A673 (cell line): ENCODE data around the gene CTSS. TPM values are rescaled to one million over a fixed set of nuclear protein-coding genes. Genes with fewer than 3 reads are reported as not detected.
A peak's percentile ranks its signal among the peaks of the same experiment; 100 is the strongest.

Source experiments
- BruUV-seq: library from RNA; stranded (reverse); fragments of 400-500 nt; replicated peaks from 2 replicates; lab custom pipeline; 2021; lab: Mats Ljungman, UMichigan
- CTCF ChIA-PET: fragments of 300-600 bp; sonication (Branson Sonifier 250); formaldehyde crosslinking; loops from one replicate; lab custom pipeline; 2022; ENCODE audit warnings: antibody characterized with exemption; lab: Charles Lee
- POLR2A ChIA-PET: fragments of 300-600 bp; sonication (Branson Sonifier 250); formaldehyde crosslinking; loops from one replicate; lab custom pipeline; 2022; ENCODE audit warnings: antibody characterized with exemption; ENCODE audit not compliant: low non-redundant PET; lab: Charles Lee
- DNase-seq: peaks from one replicate; pipeline ENCODE4 v3.0.0-alpha.2; 2015; ENCODE audit warnings: low spot score
- H3K27ac ChIP-seq: fragments of 200-600 bp; sonication (generic); 2 replicates; pipeline ENCODE4 v1.5.1; 2016; ENCODE audit warnings: mixed run types, low read depth, mild to moderate bottlenecking, mixed read lengths, antibody characterized with exemption, low read length; ENCODE audit not compliant: poor library complexity, severe bottlenecking
- H3K27me3 ChIP-seq: fragments of 200-600 bp; sonication (generic); replicated peaks from 2 replicates; pipeline ENCODE4 v1.6.1; 2017; ENCODE audit warnings: mixed run types, low read depth, mild to moderate bottlenecking, mixed read lengths, antibody characterized with exemption, low read length; ENCODE audit not compliant: insufficient read depth, poor library complexity
- H3K36me3 ChIP-seq: fragments of 200-600 bp; sonication (generic); 2 replicates; pipeline ENCODE4 v1.6.1; 2016; ENCODE audit warnings: mixed run types, mild to moderate bottlenecking, mixed read lengths, antibody characterized with exemption, low read length; ENCODE audit not compliant: insufficient read depth, poor library complexity, severe bottlenecking
- H3K4me1 ChIP-seq: fragments of 200-600 bp; sonication (generic); 2 replicates; pipeline ENCODE4 v1.6.1; 2017; ENCODE audit warnings: mixed run types, mild to moderate bottlenecking, mixed read lengths, antibody characterized with exemption, low read length; ENCODE audit not compliant: insufficient read depth, poor library complexity, severe bottlenecking
- H3K4me3 ChIP-seq: fragments of 200-600 bp; sonication (generic); 2 replicates; pipeline ENCODE4 v1.5.1; 2016; ENCODE audit warnings: low read depth, mixed run types, mild to moderate bottlenecking, mixed read lengths, low read length; ENCODE audit not compliant: poor library complexity, severe bottlenecking
- H3K9me3 ChIP-seq: fragments of 200-600 bp; sonication (generic); 2 replicates; pipeline ENCODE4 v1.6.1; 2016; ENCODE audit warnings: mixed run types, low read depth, mild to moderate bottlenecking, mixed read lengths, antibody characterized with exemption, low read length; ENCODE audit not compliant: poor library complexity, severe bottlenecking
- CTCF ChIP-seq: fragments of 300-800, 200-600 bp; sonication (generic); conservative IDR thresholded peaks from 2 replicates; pipeline ENCODE4 v1.5.1; 2017; ENCODE audit warnings: low read depth, mild to moderate bottlenecking, antibody characterized with exemption, low read length, moderate library complexity, mixed read lengths
- EZH2 ChIP-seq: fragments of 200-600 bp; sonication (generic); IDR thresholded peaks from 2 replicates; pipeline ENCODE4 v1.6.1; 2017; ENCODE audit warnings: borderline replicate concordance, low read depth, mild to moderate bottlenecking, mixed read lengths, antibody characterized with exemption, low read length; ENCODE audit not compliant: poor library complexity, severe bottlenecking
- intact Hi-C: fragments of 100-400 bp; cut with micrococcal nuclease; formaldehyde crosslinking; loops from one replicate; pipeline ENCODE4 v1.10.0; 2022; ENCODE audit not compliant: unreplicated experiment
- total RNA-seq: library from RNA; stranded (reverse); gene quantifications from 2 replicates; pipeline ENCODE4 v1.2.3, GENCODE V29; 2021

The CTSS gene
- total RNA-seq, 1 experiment from 2014 or later: 3.5 TPM

DNA sequence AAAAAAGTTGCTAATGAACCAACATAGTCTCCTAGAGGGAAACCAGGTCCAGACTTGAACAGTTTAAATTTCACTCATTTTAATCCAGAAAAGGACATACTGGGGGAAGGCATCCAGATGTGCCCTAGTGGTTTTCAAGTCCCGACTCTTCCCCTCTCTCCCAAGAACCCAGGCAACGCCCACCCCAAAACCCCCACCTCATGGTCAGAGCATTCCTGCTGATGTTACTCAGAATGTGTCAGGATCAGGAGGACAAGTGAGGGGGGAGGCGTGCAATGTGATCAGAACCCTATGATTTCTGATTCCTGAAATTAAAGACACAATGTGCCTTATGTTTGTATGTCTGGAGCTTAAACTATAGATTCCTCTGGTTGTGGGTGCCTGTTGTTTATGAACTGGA lies 44.1 kb upstream of the CTSS start:
- no peak overlapping the region for H3K27ac ChIP-seq
- H3K27me3 ChIP-seq: no peaks in the 10 kb centered on the region
- TF ChIP-seq EZH2 (no peak), CTCF (no peak)
- peaks cover 21% of the 10 kb centered on the region for H3K4me1 ChIP-seq
- DNase-seq: no peak
- CTCF ChIA-PET: no interaction called here
- no peak overlapping the region for H3K4me3 ChIP-seq
- no TSS peak for BruUV-seq
- peaks cover 26% of the 10 kb centered on the region for H3K36me3 ChIP-seq
- intact Hi-C loops: loop anchor here (5.0 to 10.0 kb wide), 3 partner anchors 187 to 345 kb away; no protein-coding TSS in a partner anchor
- no peaks in the 10 kb centered on the region for H3K9me3 ChIP-seq
- POLR2A ChIA-PET: no interaction called here

GRCh38 chr1:150808846-150809245 lies 43.3 kb upstream of the CTSS start:
- no peak for TF ChIP-seq CTCF
- no peak for TF ChIP-seq EZH2
- intact Hi-C loops: loop anchor here (5.0 kb wide), 1 partner anchor 247 kb away; no protein-coding TSS in a partner anchor
- no peak overlapping the region for H3K27ac ChIP-seq
- peaks cover 22% of the 10 kb centered on the region for H3K36me3 ChIP-seq
- BruUV-seq: no TSS peak
- H3K27me3 ChIP-seq: no peaks in the 10 kb centered on the region
- POLR2A ChIA-PET: no interaction called here
- peaks cover 21% of the 10 kb centered on the region for H3K4me1 ChIP-seq
- no peak for DNase-seq
- CTCF ChIA-PET: no interaction called here
- no peak overlapping the region for H3K4me3 ChIP-seq
- no peaks in the 10 kb centered on the region for H3K9me3 ChIP-seq

- intact Hi-C loops: loop anchor here (5.0 kb wide), 1 partner anchor 246 kb away; no protein-coding TSS in a partner anchor
- TF ChIP-seq CTCF: no peak
- no peak for TF ChIP-seq EZH2
- H3K27ac ChIP-seq: peak within 1 kb of the TSS; percentile 84
- BruUV-seq: no TSS peak
- peaks cover 21% of the 10 kb centered on the region for H3K4me1 ChIP-seq
- ChIA-PET POLR2A (no interaction called here), CTCF (no interaction called here)
- no peak within 1 kb of the TSS for H3K4me3 ChIP-seq
- no peaks in the 10 kb centered on the region for H3K9me3 ChIP-seq
- peaks cover 15% of the 10 kb centered on the region for H3K36me3 ChIP-seq
- no peaks in the 10 kb centered on the region for H3K27me3 ChIP-seq
- peak; percentile 2 for DNase-seq
Observed at GRCh38 chr1:150808121-150808520, 42.5 kb upstream of the CTSS start, which contains the start of gene CTSK. CTSK (minus strand) TSS chr1:150808260; CDS start chr1:150806805, 1,455 bp downstream.
